ENCODE measurements around the gene OR52L1.

DNA sequence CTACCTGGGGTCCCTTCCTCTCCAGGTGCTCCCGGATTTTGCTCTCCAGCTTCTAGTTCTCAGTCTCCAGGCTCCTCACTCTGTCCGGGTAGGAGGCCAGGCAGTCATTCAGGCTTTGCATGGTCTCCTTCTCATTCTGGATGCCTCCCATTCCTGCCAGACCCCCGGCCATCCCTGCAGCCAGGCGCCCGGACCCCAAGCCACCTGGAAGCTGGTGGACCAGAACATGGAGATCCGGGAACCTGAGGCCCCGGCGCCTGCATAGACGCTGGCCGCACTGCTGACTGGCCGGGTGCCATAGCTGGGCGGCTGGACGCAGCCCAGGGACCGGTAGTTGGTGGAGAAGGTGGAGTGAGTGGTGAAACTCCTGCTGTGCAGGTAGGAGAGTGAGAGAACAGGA lies 8.0 kb upstream of the OR52L1 start:
- TF ChIP-seq, protein P1, sequence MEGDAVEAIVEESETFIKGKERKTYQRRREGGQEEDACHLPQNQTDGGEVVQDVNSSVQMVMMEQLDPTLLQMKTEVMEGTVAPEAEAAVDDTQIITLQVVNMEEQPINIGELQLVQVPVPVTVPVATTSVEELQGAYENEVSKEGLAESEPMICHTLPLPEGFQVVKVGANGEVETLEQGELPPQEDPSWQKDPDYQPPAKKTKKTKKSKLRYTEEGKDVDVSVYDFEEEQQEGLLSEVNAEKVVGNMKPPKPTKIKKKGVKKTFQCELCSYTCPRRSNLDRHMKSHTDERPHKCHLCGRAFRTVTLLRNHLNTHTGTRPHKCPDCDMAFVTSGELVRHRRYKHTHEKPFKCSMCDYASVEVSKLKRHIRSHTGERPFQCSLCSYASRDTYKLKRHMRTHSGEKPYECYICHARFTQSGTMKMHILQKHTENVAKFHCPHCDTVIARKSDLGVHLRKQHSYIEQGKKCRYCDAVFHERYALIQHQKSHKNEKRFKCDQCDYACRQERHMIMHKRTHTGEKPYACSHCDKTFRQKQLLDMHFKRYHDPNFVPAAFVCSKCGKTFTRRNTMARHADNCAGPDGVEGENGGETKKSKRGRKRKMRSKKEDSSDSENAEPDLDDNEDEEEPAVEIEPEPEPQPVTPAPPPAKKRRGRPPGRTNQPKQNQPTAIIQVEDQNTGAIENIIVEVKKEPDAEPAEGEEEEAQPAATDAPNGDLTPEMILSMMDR (IDR thresholded peaks at IDR 0.05) = no peak
- no peak for TF ChIP-seq POLR2A (IDR thresholded peaks at IDR 0.05)

Data from uterus (tissue), 2 donors.